Thyroid gland (tissue), 4 donors: ENCODE data around the gene PLAC8.

Experiments
- POLR2A ChIP-seq, 2 donors: fragments of 450-650 bp; IDR thresholded peaks; one replicate each; pipeline ENCODE4 v1.6.1; 2017; ENCODE audit warnings: antibody characterized with exemption in 2 of 2, mild to moderate bottlenecking in 2 of 2, moderate library complexity in 1 of 2
- TF ChIP-seq, protein P1 (sequence below), 6 experiments: fragments of 200-600 bp in 3 of 6; fragments of 450-650 bp in 3 of 6; sonication (generic) in 3 of 6; IDR thresholded peaks; one replicate each; pipeline ENCODE4 v1.5.1; 2016 to 2019; ENCODE audit warnings: antibody characterized with exemption in 6 of 6, mild to moderate bottlenecking in 2 of 6, inconsistent platforms in 1 of 6, moderate library complexity in 1 of 6

GRCh38 chr4:83112678-83113428, 1.7 kb downstream of the PLAC8 start:
- TF ChIP-seq, protein P1, sequence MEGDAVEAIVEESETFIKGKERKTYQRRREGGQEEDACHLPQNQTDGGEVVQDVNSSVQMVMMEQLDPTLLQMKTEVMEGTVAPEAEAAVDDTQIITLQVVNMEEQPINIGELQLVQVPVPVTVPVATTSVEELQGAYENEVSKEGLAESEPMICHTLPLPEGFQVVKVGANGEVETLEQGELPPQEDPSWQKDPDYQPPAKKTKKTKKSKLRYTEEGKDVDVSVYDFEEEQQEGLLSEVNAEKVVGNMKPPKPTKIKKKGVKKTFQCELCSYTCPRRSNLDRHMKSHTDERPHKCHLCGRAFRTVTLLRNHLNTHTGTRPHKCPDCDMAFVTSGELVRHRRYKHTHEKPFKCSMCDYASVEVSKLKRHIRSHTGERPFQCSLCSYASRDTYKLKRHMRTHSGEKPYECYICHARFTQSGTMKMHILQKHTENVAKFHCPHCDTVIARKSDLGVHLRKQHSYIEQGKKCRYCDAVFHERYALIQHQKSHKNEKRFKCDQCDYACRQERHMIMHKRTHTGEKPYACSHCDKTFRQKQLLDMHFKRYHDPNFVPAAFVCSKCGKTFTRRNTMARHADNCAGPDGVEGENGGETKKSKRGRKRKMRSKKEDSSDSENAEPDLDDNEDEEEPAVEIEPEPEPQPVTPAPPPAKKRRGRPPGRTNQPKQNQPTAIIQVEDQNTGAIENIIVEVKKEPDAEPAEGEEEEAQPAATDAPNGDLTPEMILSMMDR (IDR thresholded peaks at IDR 0.05), result no peak
- no peak for TF ChIP-seq POLR2A (IDR thresholded peaks at IDR 0.05)
